PC-9 (cell line): ENCODE results near the gene NUBP2. TPM values are rescaled to one million over a fixed set of nuclear protein-coding genes. Genes with fewer than 3 reads are reported as not detected.

ENCODE experiments used
- BruUV-seq: library from RNA; stranded (reverse); fragments of 400-500 nt; replicated peaks from 2 replicates; lab custom pipeline; 2021; lab: Mats Ljungman, UMichigan
- CTCF ChIA-PET: fragments of 300-600 bp; sonication (Branson Sonifier 250); formaldehyde crosslinking; loops from one replicate; lab custom pipeline; 2022; ENCODE audit warnings: antibody characterized with exemption; lab: Charles Lee
- POLR2A ChIA-PET: fragments of 300-600 bp; sonication (Branson Sonifier 250); formaldehyde crosslinking; loops from one replicate; lab custom pipeline; 2022; ENCODE audit warnings: antibody characterized with exemption; ENCODE audit not compliant: unreplicated experiment; lab: Charles Lee
- DNase-seq, 2 experiments: peaks; one replicate each; pipeline versions ENCODE4 v3.0.0 to v3.0.0-alpha.2; 2015 to 2022; ENCODE audit warnings: mixed read lengths in 1 of 2
- H2AFZ ChIP-seq: fragments of 200-600 bp; sonication (generic); 2 replicates; pipeline ENCODE4 v1.8.1; 2017; ENCODE audit warnings: antibody characterized with exemption
- H3F3A ChIP-seq: fragments of 200-600 bp; sonication (generic); 2 replicates; pipeline ENCODE4 v1.8.1; 2017; ENCODE audit warnings: antibody characterized with exemption, mild to moderate bottlenecking, low read depth; ENCODE audit not compliant: insufficient read depth
- H3K27ac ChIP-seq: fragments of 200-600 bp; sonication (generic); 2 replicates; pipeline ENCODE4 v1.6.1; 2016; ENCODE audit warnings: mixed run types
- H3K27me3 ChIP-seq: fragments of 200-600 bp; sonication (generic); 2 replicates; pipeline ENCODE4 v1.6.1; 2016; ENCODE audit warnings: low read depth, mixed run types; ENCODE audit not compliant: insufficient read depth
- H3K36me3 ChIP-seq: fragments of 200-600 bp; sonication (generic); 2 replicates; pipeline ENCODE4 v1.6.1; 2016; ENCODE audit warnings: low read depth, mixed run types
- H3K4me1 ChIP-seq: fragments of 200-600 bp; sonication (generic); replicated peaks from 2 replicates; pipeline ENCODE4 v1.6.1; 2016; ENCODE audit warnings: mixed run types; ENCODE audit not compliant: insufficient read depth
- H3K4me2 ChIP-seq: fragments of 200-600 bp; sonication (generic); 2 replicates; pipeline ENCODE4 v1.6.1; 2017; ENCODE audit warnings: mixed run types
- H3K4me3 ChIP-seq: fragments of 200-600 bp; sonication (generic); 2 replicates; pipeline ENCODE4 v1.6.1; 2016; ENCODE audit warnings: mixed run types
- H3K79me2 ChIP-seq: fragments of 200-600 bp; sonication (generic); 2 replicates; pipeline ENCODE4 v1.6.1; 2017; ENCODE audit warnings: low read depth, mixed run types
- H3K9me2 ChIP-seq: fragments of 200-600 bp; sonication (generic); 2 replicates; pipeline ENCODE4 v1.8.1; 2017; ENCODE audit warnings: mild to moderate bottlenecking; ENCODE audit not compliant: insufficient read depth
- H3K9me3 ChIP-seq: fragments of 200-600 bp; sonication (generic); 2 replicates; pipeline ENCODE4 v1.8.1; 2016; ENCODE audit warnings: low read depth; ENCODE audit not compliant: insufficient read depth
- H4K20me1 ChIP-seq: fragments of 200-600 bp; sonication (generic); 2 replicates; pipeline ENCODE4 v1.8.1; 2017; ENCODE audit not compliant: insufficient read depth
- EZH2 ChIP-seq: fragments of 200-600 bp; sonication (generic); IDR thresholded peaks from 2 replicates; pipeline ENCODE4 v1.8.0; 2017; ENCODE audit warnings: antibody characterized with exemption, low read depth
- intact Hi-C: fragments of 100-400 bp; cut with micrococcal nuclease; formaldehyde crosslinking; loops from one replicate; pipeline ENCODE4 v1.10.0; 2022; ENCODE audit not compliant: unreplicated experiment
- total RNA-seq: library from RNA; stranded (reverse); gene quantifications from 2 replicates; pipeline ENCODE4 v1.2.3, GENCODE V29; 2021
- TF ChIP-seq, protein P1 (sequence below): fragments of 200-600 bp; sonication (generic); conservative IDR thresholded peaks from 2 replicates; pipeline ENCODE4 v1.6.1; 2017; ENCODE audit warnings: mixed run types, antibody characterized with exemption, mild to moderate bottlenecking, moderate library complexity

The NUBP2 gene
- total RNA-seq, 1 experiment from 2014 or later, result 80.0 TPM

DNA sequence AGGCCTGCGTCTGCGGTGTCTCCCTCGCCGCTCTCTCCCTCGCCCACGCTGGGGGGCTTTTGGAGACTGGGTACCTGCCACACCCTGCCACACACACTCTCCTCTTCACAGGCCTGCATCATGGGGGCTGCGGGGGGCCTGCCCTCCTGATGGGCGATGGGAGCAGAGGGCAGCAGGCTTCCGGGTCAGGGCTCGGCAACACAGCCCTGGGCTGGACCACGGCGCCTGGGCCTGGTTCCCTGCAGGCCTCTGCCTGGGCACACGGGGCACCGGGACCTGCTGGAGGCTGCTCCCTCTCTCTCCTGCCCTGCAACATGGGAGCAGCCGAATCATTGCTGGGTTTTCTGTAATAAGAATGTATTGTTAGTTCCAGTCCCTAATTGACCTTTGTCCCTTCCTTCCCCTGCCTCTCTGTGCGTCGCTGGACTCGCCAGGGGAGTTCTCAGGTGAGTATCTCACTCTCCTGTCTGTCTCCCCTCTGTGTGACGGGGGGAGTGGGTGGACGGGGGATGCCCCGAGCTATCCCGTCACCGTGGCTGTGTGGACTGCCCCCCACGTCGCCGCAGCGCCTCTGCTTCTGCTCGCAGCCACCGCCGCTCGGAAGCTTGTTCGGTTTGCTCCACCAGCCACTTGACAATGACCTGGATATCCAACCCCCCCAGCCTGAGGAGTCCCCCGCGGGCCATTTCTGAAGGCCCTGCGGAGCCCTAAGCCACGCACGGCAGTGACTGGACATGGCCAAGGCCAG, 24.9 kb upstream of the NUBP2 start:
- Histone ChIP-seq H3K9me2 (no peaks in the 10 kb centered on the region), H3K27ac (no peak overlapping the region), H3K9me3 (no peaks in the 10 kb centered on the region), H2AFZ (no peak overlapping the region), H4K20me1 (no peaks in the 10 kb centered on the region; the same call in 1 of the 2 replicates), H3K4me3 (no peak overlapping the region), H3K79me2 (no peaks in the 10 kb centered on the region), H3K36me3 (no peaks in the 10 kb centered on the region; the same call in none of the 2 replicates), H3F3A (no peaks in the 10 kb centered on the region; the same call in 1 of the 2 replicates), H3K4me2 (no peak overlapping the region), H3K27me3 (no peaks in the 10 kb centered on the region), H3K4me1 (no peaks in the 10 kb centered on the region)
- intact Hi-C loops, result no loop called here
- TF ChIP-seq, protein P1, sequence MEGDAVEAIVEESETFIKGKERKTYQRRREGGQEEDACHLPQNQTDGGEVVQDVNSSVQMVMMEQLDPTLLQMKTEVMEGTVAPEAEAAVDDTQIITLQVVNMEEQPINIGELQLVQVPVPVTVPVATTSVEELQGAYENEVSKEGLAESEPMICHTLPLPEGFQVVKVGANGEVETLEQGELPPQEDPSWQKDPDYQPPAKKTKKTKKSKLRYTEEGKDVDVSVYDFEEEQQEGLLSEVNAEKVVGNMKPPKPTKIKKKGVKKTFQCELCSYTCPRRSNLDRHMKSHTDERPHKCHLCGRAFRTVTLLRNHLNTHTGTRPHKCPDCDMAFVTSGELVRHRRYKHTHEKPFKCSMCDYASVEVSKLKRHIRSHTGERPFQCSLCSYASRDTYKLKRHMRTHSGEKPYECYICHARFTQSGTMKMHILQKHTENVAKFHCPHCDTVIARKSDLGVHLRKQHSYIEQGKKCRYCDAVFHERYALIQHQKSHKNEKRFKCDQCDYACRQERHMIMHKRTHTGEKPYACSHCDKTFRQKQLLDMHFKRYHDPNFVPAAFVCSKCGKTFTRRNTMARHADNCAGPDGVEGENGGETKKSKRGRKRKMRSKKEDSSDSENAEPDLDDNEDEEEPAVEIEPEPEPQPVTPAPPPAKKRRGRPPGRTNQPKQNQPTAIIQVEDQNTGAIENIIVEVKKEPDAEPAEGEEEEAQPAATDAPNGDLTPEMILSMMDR, result no peak
- TF ChIP-seq EZH2, result no peak
- ChIA-PET CTCF (no interaction called here), POLR2A (no interaction called here)
- no peak for DNase-seq
- BruUV-seq, result no TSS peak

DNA sequence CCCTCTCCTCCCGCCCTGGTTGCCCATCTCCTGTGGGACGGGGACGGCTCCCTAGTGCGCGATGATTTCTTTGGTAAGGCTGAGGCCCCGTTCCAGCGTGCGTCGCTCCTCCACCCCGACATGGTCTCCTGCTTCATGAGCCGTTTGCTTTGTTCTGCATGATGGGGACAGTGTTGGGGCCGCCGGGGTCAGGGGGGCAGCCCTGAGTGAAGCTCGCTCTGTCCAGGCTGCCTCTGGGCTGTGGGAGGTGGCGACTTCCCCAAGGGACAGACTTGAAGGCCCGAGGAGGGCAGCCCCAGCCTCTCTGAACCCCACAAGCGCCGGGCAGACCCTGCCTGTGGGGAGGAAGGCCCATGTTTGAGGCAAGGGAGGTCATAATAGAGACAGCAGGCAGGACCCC, 23.8 kb upstream of the NUBP2 start:
- Histone ChIP-seq H3K27ac (no peak overlapping the region), H3K4me2 (no peak overlapping the region), H3K9me2 (no peaks in the 10 kb centered on the region), H3K4me3 (no peak overlapping the region), H3F3A (no peaks in the 10 kb centered on the region; the same call in 1 of the 2 replicates), H2AFZ (no peak overlapping the region), H4K20me1 (no peaks in the 10 kb centered on the region; the same call in 1 of the 2 replicates), H3K36me3 (no peaks in the 10 kb centered on the region; the same call in none of the 2 replicates), H3K9me3 (no peaks in the 10 kb centered on the region), H3K79me2 (no peaks in the 10 kb centered on the region), H3K4me1 (no peaks in the 10 kb centered on the region), H3K27me3 (no peaks in the 10 kb centered on the region)
- BruUV-seq, result no TSS peak
- intact Hi-C loops, result no loop called here
- POLR2A ChIA-PET, result interaction anchor here (0.5 kb wide), 1 partner anchor 47 kb away, joined by 7 read pairs; no protein-coding TSS in a partner anchor
- CTCF ChIA-PET, result no interaction called here
- no peak for DNase-seq
- TF ChIP-seq, protein P1, result no peak
- no peak for TF ChIP-seq EZH2

DNA sequence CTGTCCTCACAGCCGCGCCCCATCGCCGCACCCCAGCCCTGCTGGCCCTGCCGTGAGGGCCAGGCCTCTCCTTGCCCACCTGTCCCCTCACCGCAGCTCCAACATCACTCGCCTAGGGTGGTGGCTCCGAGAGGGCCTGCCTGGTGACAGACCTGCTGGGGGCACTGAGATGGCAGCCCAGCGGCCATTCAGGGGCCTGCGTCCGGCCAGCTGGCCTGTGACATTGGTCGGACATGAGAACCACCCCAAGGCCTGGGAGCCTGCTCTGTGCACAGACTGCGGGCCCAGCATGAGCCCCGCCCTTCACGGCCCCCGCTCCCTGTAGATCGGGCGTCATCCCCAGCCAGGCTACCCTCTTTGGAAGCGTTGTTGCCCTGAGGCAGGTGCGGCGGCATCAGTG, 23.2 kb upstream of the NUBP2 start:
- H3K9me2 ChIP-seq, result no peaks in the 10 kb centered on the region
- TF ChIP-seq, protein P1, result no peak
- H3F3A ChIP-seq, result no peaks in the 10 kb centered on the region; the same call in 1 of the 2 replicates
- H3K9me3 ChIP-seq, result no peaks in the 10 kb centered on the region
- no peaks in the 10 kb centered on the region; the same call in 1 of the 2 replicates for H4K20me1 ChIP-seq
- no peaks in the 10 kb centered on the region for H3K4me1 ChIP-seq
- intact Hi-C loops, result no loop called here
- no TSS peak for BruUV-seq
- POLR2A ChIA-PET, result interaction anchor here (0.5 kb wide), 1 partner anchor 48 kb away, joined by 7 read pairs; no protein-coding TSS in a partner anchor
- CTCF ChIA-PET, result no interaction called here
- H3K27me3 ChIP-seq, result no peaks in the 10 kb centered on the region
- no peaks in the 10 kb centered on the region; the same call in none of the 2 replicates for H3K36me3 ChIP-seq
- no peak overlapping the region for H3K4me2 ChIP-seq
- no peak overlapping the region for H3K27ac ChIP-seq
- no peaks in the 10 kb centered on the region for H3K79me2 ChIP-seq
- no peak for DNase-seq
- H3K4me3 ChIP-seq, result no peak overlapping the region
- H2AFZ ChIP-seq, result no peak overlapping the region
